Suprapubic skin (tissue), 4 donors: ENCODE data around the gene ZNF302. TPM values are rescaled to one million over a fixed set of nuclear protein-coding genes. Genes with fewer than 3 reads are reported as not detected.
"Not testable (repeated sequence)": the region's sequence is repeated elsewhere in the genome, so short reads cannot be mapped to it uniquely, and the experiment has no call there.

ENCODE experiments used
- DNase-seq, 2 donors: peaks; one replicate each; pipeline ENCODE4 v3.0.0-alpha.2; 2019; ENCODE audit warnings: low spot score in 2 of 2
- H3K27ac ChIP-seq: fragments of 200-600 bp; sonication (generic); one replicate; pipeline ENCODE4 v1.5.1; 2019
- H3K27me3 ChIP-seq: fragments of 200-600 bp; sonication (generic); one replicate; pipeline ENCODE4 v1.5.1; 2019
- H3K36me3 ChIP-seq: fragments of 200-600 bp; sonication (generic); one replicate; pipeline ENCODE4 v1.5.1; 2019
- H3K4me1 ChIP-seq: fragments of 200-600 bp; sonication (generic); one replicate; pipeline ENCODE4 v1.5.1; 2019
- H3K4me3 ChIP-seq: fragments of 200-600 bp; sonication (generic); one replicate; pipeline ENCODE4 v1.5.1; 2019; ENCODE audit warnings: mild to moderate bottlenecking
- H3K9me3 ChIP-seq: fragments of 200-600 bp; sonication (generic); one replicate; pipeline ENCODE4 v1.5.1; 2019
- CTCF ChIP-seq, 2 donors: fragments of 200-600 bp in 1 of 2; fragments of 450-650 bp in 1 of 2; sonication (generic) in 1 of 2; IDR thresholded peaks; one replicate each; pipeline ENCODE4 v1.5.1; 2016 to 2019; ENCODE audit warnings: antibody characterized with exemption in 2 of 2, mild to moderate bottlenecking in 1 of 2, moderate library complexity in 1 of 2
- EP300 ChIP-seq: sonication (generic); formaldehyde crosslinking; IDR thresholded peaks from one replicate; pipeline ENCODE4 v1.6.1; 2017; ENCODE audit warnings: antibody characterized with exemption
- POLR2A ChIP-seq, 2 donors: fragments of 450-650 bp; IDR thresholded peaks; one replicate each; pipeline ENCODE4 v1.6.1; 2017; ENCODE audit warnings: antibody characterized with exemption in 2 of 2, mild to moderate bottlenecking in 2 of 2, moderate library complexity in 2 of 2
- POLR2AphosphoS5 ChIP-seq, 3 donors: sonication (generic); formaldehyde crosslinking; IDR thresholded peaks; one replicate each; pipeline ENCODE4 v1.6.1; 2017; ENCODE audit warnings: antibody characterized with exemption in 3 of 3
- WGBS: methylation state at CpG from one replicate; pipeline ENCODE4 v1.1.5; 2018; 5-methylcytosine and 5-hydroxymethylcytosine counted together
- total RNA-seq, 4 donors: library from RNA; depleted of rRNA; stranded (reverse); fragments of >200 nt; gene quantifications; one replicate each; pipeline ENCODE4 v1.1.0, GENCODE V29; 2016

The ZNF302 gene
- total RNA-seq, 4 donors from 2014 or later: 9.8 to 33.8 (median 21.4) TPM

- H3K4me3 ChIP-seq: no peak overlapping the region
- no peaks in the 10 kb centered on the region for H3K9me3 ChIP-seq
- no peak overlapping the region for H3K27ac ChIP-seq
- no peaks in the 10 kb centered on the region for H3K4me1 ChIP-seq
- no peak for DNase-seq
- no peaks in the 10 kb centered on the region for H3K27me3 ChIP-seq
- 58% methylated on average over 3 of the region's 3 CpGs for WGBS
- H3K36me3 ChIP-seq: no peaks in the 10 kb centered on the region
- TF ChIP-seq CTCF (IDR thresholded peaks at IDR 0.05) (no peak), POLR2A (IDR thresholded peaks at IDR 0.05) (no peak), POLR2AphosphoS5 (IDR thresholded peaks at IDR 0.05) (no peak), EP300 (no peak)
These were observed 16.1 kb upstream of the ZNF302 start for GRCh38 chr19:34661357-34661756.

GRCh38 chr19:34662919-34663318 is 14.6 kb upstream of the ZNF302 start:
- peak in 1 of 2 donors; percentile 18 for TF ChIP-seq CTCF (IDR thresholded peaks at IDR 0.05)
- TF ChIP-seq EP300: no peak
- no peaks in the 10 kb centered on the region for H3K27me3 ChIP-seq
- 28% methylated on average over 5 of the region's 5 CpGs for WGBS
- DNase-seq: no peak
- no peak overlapping the region for H3K4me3 ChIP-seq
- no peak overlapping the region for H3K27ac ChIP-seq
- H3K36me3 ChIP-seq: no peaks in the 10 kb centered on the region
- no peaks in the 10 kb centered on the region for H3K9me3 ChIP-seq
- H3K4me1 ChIP-seq: peaks cover 3% of the 10 kb centered on the region

GRCh38 chr19:34664168-34664567 is 13.3 kb upstream of the ZNF302 start:
- Histone ChIP-seq H3K4me1 (peaks cover 3% of the 10 kb centered on the region), H3K27me3 (no peaks in the 10 kb centered on the region), H3K27ac (no peak overlapping the region), H3K4me3 (no peak overlapping the region), H3K36me3 (no peaks in the 10 kb centered on the region), H3K9me3 (no peaks in the 10 kb centered on the region)
- DNase-seq: no peak
- TF ChIP-seq POLR2AphosphoS5 (IDR thresholded peaks at IDR 0.05): no peak
- no peak for TF ChIP-seq EP300
- no peak for TF ChIP-seq POLR2A (IDR thresholded peaks at IDR 0.05)
- TF ChIP-seq CTCF (IDR thresholded peaks at IDR 0.05): no peak
- WGBS: no CpG with 5 or more reads among the region's 3 CpGs

- H3K27ac ChIP-seq: no peak overlapping the region
- WGBS: 100% methylated on average over 1 of the region's 6 CpGs
- no peak for TF ChIP-seq POLR2AphosphoS5 (IDR thresholded peaks at IDR 0.05)
- no peak for TF ChIP-seq CTCF (IDR thresholded peaks at IDR 0.05)
- TF ChIP-seq POLR2A (IDR thresholded peaks at IDR 0.05): no peak
- no peak for TF ChIP-seq EP300
These were observed 12.6 kb upstream of the ZNF302 start for GRCh38 chr19:34664870-34665269.

GRCh38 chr19:34665275-34665674 is 12.2 kb upstream of the ZNF302 start:
- not testable (repeated sequence) for H3K4me1 ChIP-seq, H3K27me3 ChIP-seq, H3K27ac ChIP-seq, H3K36me3 ChIP-seq, H3K4me3 ChIP-seq, H3K9me3 ChIP-seq, DNase-seq
- no CpG with 5 or more reads among the region's 4 CpGs for WGBS

More at GRCh38 chr19:34664870-34665269, 12.6 kb upstream of the ZNF302 start:
- H3K4me1 ChIP-seq: peaks cover 3% of the 10 kb centered on the region
- no peaks in the 10 kb centered on the region for H3K9me3 ChIP-seq
- H3K36me3 ChIP-seq: no peaks in the 10 kb centered on the region
- no peak for DNase-seq
- no peak overlapping the region for H3K4me3 ChIP-seq
- H3K27me3 ChIP-seq: no peaks in the 10 kb centered on the region

- Histone ChIP-seq H3K27me3 (no peaks in the 10 kb centered on the region), H3K36me3 (no peaks in the 10 kb centered on the region), H3K9me3 (no peaks in the 10 kb centered on the region), H3K4me1 (peaks cover 3% of the 10 kb centered on the region), H3K4me3 (no peak overlapping the region), H3K27ac (no peak overlapping the region)
- DNase-seq: no peak
- 95% methylated on average over 22 of the region's 25 CpGs for WGBS
- TF ChIP-seq POLR2AphosphoS5 (IDR thresholded peaks at IDR 0.05) (no peak), EP300 (no peak), CTCF (IDR thresholded peaks at IDR 0.05) (no peak), POLR2A (IDR thresholded peaks at IDR 0.05) (no peak)
These were observed 11.1 kb upstream of the ZNF302 start for GRCh38 chr19:34666200-34666957.
